ENCODE results near the gene CHIT1.

- TF ChIP-seq ARNTL (CRISPR knock-in tag; IDR thresholded peaks at IDR 0.05; ENCODE audit: borderline replicate concordance, low read depth) (no peak), PATZ1 (CRISPR knock-in tag; IDR thresholded peaks at IDR 0.05; ENCODE audit: borderline replicate concordance) (no peak), CREB5 (CRISPR knock-in tag; IDR thresholded peaks at IDR 0.05; ENCODE audit: low read depth) (no peak)
Observed at GRCh38 chr1:203177036-203177405, 52.5 kb downstream of the CHIT1 start.
